Myocyte (in vitro differentiated cells): ENCODE measurements around the gene MYH9. TPM values are rescaled to one million over a fixed set of nuclear protein-coding genes. Genes with fewer than 3 reads are reported as not detected.
A peak's percentile ranks its signal among the peaks of the same experiment; 100 is the strongest.

Experiments used
- DNase-seq: peaks from one replicate; pipeline ENCODE4 v3.0.0-alpha.2; 2012; ENCODE audit warnings: low read depth
- total RNA-seq: library from RNA; depleted of rRNA; stranded (reverse); fragments of >200 nt; gene quantifications from 2 replicates; pipeline ENCODE4 v1.2.3, GENCODE V29; 2014

Gene MYH9
- total RNA-seq, 1 donor from 2014 or later, result 242 TPM

- peak; percentile 77 for DNase-seq
Measured at GRCh38 chr22:36332623-36333332, 55.0 kb downstream of the MYH9 start.

- peak; percentile 79 for DNase-seq
Measured at GRCh38 chr22:36331912-36332622, 55.7 kb downstream of the MYH9 start.

DNA sequence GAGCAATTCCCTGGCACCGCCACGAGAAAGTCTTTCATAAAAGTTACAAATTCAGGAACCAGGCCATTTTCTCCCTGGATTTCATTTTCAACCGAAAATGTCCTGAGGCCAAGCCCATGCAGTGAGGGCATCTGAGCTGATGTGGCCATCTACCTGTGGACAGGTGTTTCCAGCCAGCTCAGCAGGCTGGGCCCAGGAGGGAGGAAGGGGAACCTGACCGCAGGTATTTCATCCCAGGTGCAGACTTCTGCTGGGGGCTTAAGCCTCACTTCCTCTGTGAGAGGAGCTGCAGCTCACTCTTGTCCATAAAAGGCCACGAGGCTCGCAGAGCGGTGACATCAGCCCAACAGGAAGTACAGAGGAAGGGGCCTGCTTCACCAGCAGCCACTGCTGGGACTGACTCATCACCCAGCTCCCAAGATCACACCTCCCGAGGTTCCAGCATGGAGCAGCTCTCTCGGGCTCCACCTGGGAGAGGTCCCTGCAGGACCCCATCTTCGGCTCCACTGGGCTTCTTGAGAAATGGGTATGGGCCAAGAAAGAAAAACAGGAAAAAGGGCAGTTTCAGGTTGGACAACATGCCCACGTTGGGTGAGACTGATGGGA, 56.4 kb downstream of the MYH9 start:
- DNase-seq, result peak; percentile 89

- peak; percentile 64 for DNase-seq
Measured at GRCh38 chr22:36330655-36331305, 57.0 kb downstream of the MYH9 start.

GRCh38 chr22:36330127-36330526, 57.6 kb downstream of the MYH9 start:
- no peak for DNase-seq

DNA sequence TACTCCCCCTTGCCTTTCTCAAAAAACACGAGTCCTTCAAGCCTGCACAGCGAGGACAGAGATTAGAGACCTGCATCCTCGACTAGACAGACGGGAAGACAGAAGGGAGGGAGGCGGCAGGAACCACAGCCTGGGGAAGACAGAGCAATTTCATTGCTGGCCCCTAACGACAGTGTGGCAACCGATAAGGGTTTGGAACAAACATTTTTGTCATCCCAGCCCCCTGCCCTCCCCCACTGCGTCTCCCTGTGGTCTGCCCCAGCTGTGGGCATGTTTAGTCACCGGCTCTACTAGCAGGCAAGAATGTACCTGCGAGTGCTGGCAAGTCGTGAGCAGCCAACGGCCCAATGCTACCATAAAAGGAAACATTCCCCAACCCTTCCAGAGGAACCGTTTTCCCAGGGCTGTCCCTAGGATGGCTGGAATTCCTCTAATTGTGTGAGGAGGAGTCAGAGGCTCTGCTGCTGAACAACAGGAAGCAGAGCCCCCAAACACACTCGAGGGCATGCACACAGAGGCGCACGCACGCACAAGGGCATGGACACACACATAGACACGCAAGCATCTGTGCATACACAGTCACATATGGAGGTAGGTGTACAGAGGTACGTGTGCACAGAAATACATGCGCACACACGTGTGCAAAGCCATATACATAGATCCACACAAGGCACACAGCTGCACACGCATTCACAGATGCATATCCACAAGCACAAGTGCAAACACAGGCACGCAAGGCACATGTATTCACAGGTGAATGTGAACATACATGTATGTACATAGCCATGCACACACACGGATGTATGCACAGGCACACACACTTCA, 58.3 kb downstream of the MYH9 start:
- DNase-seq, result peak; percentile 90

- peak; percentile 94 for DNase-seq
Measured at GRCh38 chr22:36328635-36329253, 59.0 kb downstream of the MYH9 start.

DNA sequence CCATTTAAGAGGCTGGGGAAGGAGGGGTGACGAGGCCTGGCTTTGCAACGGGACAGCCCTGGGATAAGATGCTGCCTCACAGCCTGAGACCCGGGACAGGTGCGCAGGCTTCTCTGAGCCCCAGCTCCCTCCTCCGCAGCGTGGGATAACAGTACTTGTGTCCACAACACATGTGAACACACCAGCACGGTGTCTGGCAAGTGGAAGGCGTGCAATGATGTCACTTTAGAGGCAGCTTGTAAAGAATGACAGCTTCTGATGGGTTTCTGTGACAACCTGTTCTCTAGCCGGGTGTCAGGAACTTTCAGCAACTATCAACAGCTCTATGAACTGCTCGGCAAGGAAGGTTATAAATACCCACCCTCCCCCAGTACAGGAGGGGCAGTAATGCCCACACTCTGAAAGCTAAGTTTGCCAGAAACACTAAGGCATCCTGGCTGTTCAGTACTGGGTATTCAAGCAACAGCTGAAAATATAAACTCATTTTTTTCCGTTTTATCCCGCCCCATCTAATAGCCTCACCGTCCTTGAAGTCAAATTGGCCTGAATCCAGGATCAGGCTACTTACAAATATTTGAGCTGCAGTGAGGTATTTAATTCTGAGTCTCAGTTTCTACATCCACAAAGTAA, 59.7 kb downstream of the MYH9 start:
- DNase-seq, result peak; percentile 76

DNA sequence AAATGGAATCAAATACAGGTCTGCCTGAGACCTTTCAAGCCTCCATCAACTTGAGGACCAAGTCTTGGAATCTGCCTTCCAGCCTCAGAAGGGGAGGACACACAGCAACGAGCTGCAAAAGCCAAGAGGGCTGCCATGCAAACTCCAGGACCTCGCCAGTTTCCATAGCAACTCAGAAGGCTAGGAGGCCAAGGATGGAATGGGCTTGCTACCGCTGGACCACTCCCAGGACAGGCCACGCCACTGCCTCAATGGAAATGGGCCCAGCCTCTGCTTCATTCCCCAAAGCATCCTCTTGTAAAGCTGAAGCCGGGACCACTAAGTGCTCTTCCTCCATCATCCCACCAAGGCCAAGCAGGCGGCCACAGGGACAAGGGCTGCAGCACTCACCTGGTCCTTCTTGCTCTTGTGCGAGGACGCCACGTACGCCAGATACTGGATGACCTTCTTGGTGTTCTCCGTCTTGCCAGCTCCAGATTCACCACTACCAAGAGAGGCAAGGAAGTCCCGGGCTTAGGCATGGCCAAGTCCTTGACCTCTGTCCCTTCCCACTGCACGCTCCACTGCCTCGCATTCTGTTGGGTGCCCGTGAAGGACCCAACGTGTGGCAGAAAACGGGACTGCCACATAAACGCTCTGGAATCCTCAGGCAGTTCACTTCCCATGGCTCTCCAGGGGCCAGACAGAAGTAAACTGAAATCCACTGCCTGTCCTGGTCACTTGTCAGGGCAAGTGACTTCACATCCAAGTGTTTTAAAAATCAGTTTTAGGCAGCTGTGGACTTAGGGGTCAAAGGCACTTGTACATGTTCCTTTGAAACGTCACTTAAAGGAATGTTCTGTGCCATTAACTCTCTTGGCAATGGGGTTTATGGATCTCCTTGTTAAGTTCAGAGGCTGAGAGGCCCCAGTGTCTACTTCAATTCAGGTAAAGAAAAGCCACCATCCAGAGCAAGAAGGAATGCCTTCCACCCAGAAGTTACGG, 61.3 kb downstream of the MYH9 start:
- DNase-seq, result no peak

- peak; percentile 85 for DNase-seq
Measured at GRCh38 chr22:36325154-36326031, 62.4 kb downstream of the MYH9 start.

DNA sequence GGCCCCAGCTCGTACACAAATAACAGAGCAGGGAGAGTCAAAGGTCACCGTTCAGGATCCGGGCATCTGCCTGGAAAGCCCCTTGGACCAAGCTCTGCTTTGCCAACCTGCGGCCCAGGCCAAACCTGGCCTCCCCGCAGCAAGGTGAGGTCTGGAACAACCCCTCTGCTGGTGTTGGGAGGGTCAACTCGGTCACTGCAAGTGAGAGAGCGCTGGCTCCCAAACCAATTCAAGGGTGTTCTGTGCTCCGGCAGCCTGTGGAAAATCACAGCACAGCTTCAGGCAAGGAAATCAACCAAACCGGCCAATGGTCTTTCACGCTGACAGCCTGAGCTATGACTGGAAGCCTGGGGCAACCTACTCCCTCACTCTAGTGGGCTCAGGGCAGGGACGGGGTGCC, 63.4 kb downstream of the MYH9 start:
- no peak for DNase-seq

GRCh38 chr22:36323855-36324331, 63.9 kb downstream of the MYH9 start:
- peak; percentile 65 for DNase-seq

GRCh38 chr22:36323182-36323854, 64.4 kb downstream of the MYH9 start:
- peak; percentile 83 for DNase-seq

DNA sequence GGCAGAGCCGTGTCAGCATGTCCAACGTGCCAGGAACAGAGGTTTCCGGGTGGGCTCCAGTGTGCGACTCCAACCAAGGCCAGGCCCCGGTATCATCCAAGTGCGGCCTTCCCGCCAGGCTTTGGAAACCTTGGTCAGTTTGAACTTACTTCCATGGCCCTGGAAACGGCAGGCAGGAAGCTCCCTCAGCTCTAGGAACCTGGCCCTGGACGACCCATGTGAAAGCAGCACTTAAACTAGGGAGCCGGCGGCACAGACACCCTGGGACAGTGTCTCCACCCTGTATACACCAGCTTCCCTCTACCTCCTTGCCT, 65.2 kb downstream of the MYH9 start:
- no peak for DNase-seq

DNA sequence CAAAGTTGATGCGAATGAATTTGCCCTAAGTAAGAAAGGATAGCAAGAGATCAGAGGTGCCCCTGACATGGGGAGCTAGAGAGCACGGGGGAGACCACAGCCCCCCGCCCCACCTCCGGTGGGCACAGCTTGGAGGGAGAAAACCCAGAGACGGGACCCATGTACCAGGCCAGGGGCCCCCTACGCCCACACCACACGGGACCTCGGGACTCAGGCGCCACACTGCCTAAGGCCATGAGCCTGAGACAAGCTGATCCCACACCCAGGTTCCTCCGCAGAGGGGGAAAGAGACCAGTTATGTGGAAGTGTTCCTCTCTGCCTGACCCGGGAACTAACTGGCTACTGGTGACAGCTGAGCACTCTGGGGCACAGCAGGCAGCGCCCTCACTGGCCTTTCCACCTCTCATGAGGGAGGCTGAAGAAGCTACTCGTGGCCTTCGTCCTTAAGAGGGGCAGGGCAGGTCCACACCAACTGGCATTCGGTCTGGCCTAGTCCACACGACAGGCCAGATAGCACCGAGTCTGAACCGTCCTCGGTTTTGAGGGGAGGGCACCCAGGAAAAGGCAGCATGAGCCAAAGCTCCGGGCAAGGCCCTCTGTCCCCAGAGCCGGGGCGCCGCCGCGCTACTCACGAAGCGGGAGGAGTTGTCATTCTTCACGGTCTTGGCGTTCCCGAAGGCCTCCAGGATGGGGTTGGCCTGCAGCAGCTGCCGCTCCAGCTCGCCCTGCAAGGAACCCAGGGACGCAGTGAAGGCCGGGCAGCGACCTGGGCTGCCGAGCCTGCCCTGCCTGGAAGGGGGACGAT, 65.8 kb downstream of the MYH9 start:
- DNase-seq, result no peak

GRCh38 chr22:36320553-36320952, 67.2 kb downstream of the MYH9 start:
- DNase-seq, result no peak
